H1 (cell line): Measurements from ENCODE around the gene LYAR. TPM values are rescaled to one million over a fixed set of nuclear protein-coding genes. Genes with fewer than 3 reads are reported as not detected.

Experiments used
- CTCF ChIA-PET: fragments of 300-600 bp; sonication (Branson Sonifier 250); formaldehyde crosslinking; loops from one replicate; lab custom pipeline; 2021; ENCODE audit not compliant: partially characterized antibody; lab: Charles Lee
- POLR2A ChIA-PET: fragments of 300-600 bp; sonication (Branson Sonifier 250); formaldehyde crosslinking; loops from one replicate; lab custom pipeline; 2021; ENCODE audit warnings: inconsistent platforms; ENCODE audit not compliant: partially characterized antibody; lab: Charles Lee
- DNase-seq, 2 experiments: peaks; one replicate each; pipeline versions ENCODE4 v3.0.0 to v3.0.0-alpha.2; 2010 to 2022; ENCODE audit warnings: low spot score in 2 of 2, low read depth in 1 of 2, mixed read lengths in 1 of 2
- FAIRE-seq: peaks from 2 replicates; lab custom pipeline; 2011; peaks lifted over from hg19 to GRCh38; lab: Jason Lieb, UNC
- H2AFZ ChIP-seq: 2 replicates; pipeline ENCODE4 v1.8.1; 2012; ENCODE audit warnings: low read length, inconsistent platforms
- H2AK5ac ChIP-seq: 2 replicates; pipeline ENCODE4 v1.6.1; 2013; ENCODE audit warnings: low read depth, low read length
- H2BK120ac ChIP-seq: replicated peaks from 2 replicates; pipeline ENCODE3; 2013; ENCODE audit warnings: low read depth, low read length, inconsistent platforms
- H2BK12ac ChIP-seq: 2 replicates; pipeline ENCODE4 v1.6.1; 2013; ENCODE audit warnings: low read depth, low read length
- H2BK15ac ChIP-seq: 2 replicates; pipeline ENCODE4 v1.6.1; 2013; ENCODE audit warnings: low read length
- H2BK20ac ChIP-seq: 2 replicates; pipeline ENCODE4 v1.6.1; 2013; ENCODE audit warnings: low read length
- H2BK5ac ChIP-seq: 2 replicates; pipeline ENCODE4 v1.6.1; 2013; ENCODE audit warnings: low read depth, low read length
- H3K14ac ChIP-seq: 2 replicates; pipeline ENCODE4 v1.6.1; 2013; ENCODE audit warnings: inconsistent platforms; ENCODE audit not compliant: insufficient read length
- H3K18ac ChIP-seq: 2 replicates; pipeline ENCODE4 v1.6.1; 2013; ENCODE audit warnings: low read length; ENCODE audit errors: extremely low read depth
- H3K23ac ChIP-seq: 2 replicates; pipeline ENCODE4 v1.6.1; 2013; ENCODE audit warnings: inconsistent platforms; ENCODE audit not compliant: insufficient read length
- H3K23me2 ChIP-seq: 2 replicates; pipeline ENCODE4 v1.6.1; 2013; ENCODE audit warnings: low read depth, low read length
- H3K27ac ChIP-seq: 2 replicates; pipeline ENCODE4 v1.6.1; 2011; ENCODE audit warnings: low read depth, low read length, inconsistent platforms
- H3K27me3 ChIP-seq, 4 experiments: replicated peaks in 1 of 4; 1 replicate in 1 of 4; 2 replicates in 3 of 4; pipeline versions ENCODE4 v1.6.1 to v1.8.1; 2011 to 2013; ENCODE audit warnings: low read length in 3 of 4, mild to moderate bottlenecking in 3 of 4, inconsistent platforms in 2 of 4, mixed read lengths in 2 of 4, moderate library complexity in 1 of 4; ENCODE audit not compliant: control insufficient read depth in 3 of 4, insufficient read depth in 3 of 4; ENCODE audit errors: extremely low read depth in 1 of 4
- H3K36me3 ChIP-seq, 4 experiments: 2 replicates each; pipeline versions ENCODE4 v1.6.1 to v1.8.1; 2011 to 2013; ENCODE audit warnings: mild to moderate bottlenecking in 4 of 4, low read length in 3 of 4, moderate library complexity in 2 of 4, control low read depth in 1 of 4, inconsistent platforms in 1 of 4; ENCODE audit not compliant: insufficient read depth in 4 of 4, control insufficient read depth in 2 of 4
- H3K4ac ChIP-seq: replicated peaks from 2 replicates; pipeline ENCODE3; 2013; ENCODE audit warnings: low read length, low read depth, mixed read lengths, inconsistent platforms; ENCODE audit not compliant: insufficient read length
- H3K4me1 ChIP-seq, 4 experiments: replicated peaks in 1 of 4; 1 replicate in 1 of 4; 2 replicates in 3 of 4; pipeline versions ENCODE4 v1.6.1 to v1.8.1; 2011 to 2013; ENCODE audit warnings: low read length in 3 of 4, inconsistent platforms in 2 of 4, mixed read lengths in 1 of 4; ENCODE audit not compliant: insufficient read depth in 4 of 4, control insufficient read depth in 3 of 4
- H3K4me2 ChIP-seq, 2 experiments: 2 replicates each; pipeline versions ENCODE4 v1.6.1 to v1.8.1; 2011 to 2013; ENCODE audit warnings: low read depth in 2 of 2, low read length in 2 of 2, control low read depth in 1 of 2, inconsistent platforms in 1 of 2, mild to moderate bottlenecking in 1 of 2; ENCODE audit not compliant: insufficient read depth in 1 of 2
- H3K4me3 ChIP-seq, 4 experiments: fragments of 200-600, 300-600 bp in 1 of 4; sonication (generic), shearing (Covaris generic), sonication (Bioruptor Twin) in 1 of 4; 2 replicates each; pipeline versions ENCODE4 v1.5.1 to v1.8.1; 2011 to 2016; ENCODE audit warnings: low read length in 4 of 4, low read depth in 3 of 4, control low read depth in 2 of 4, inconsistent platforms in 2 of 4, mild to moderate bottlenecking in 2 of 4, mixed read lengths in 1 of 4, moderate library complexity in 1 of 4; ENCODE audit not compliant: insufficient read depth in 2 of 4; ENCODE audit errors: extremely low read depth in 1 of 4
- H3K56ac ChIP-seq: replicated peaks from 2 replicates; pipeline ENCODE3; 2013; ENCODE audit warnings: low read depth, mild to moderate bottlenecking, mixed read lengths, low read length, inconsistent platforms; ENCODE audit not compliant: insufficient read length
- H3K79me1 ChIP-seq: 2 replicates; pipeline ENCODE4 v1.6.1; 2013; ENCODE audit warnings: low read depth, low read length, control low read depth
- H3K79me2 ChIP-seq, 2 experiments: 2 replicates each; pipeline versions ENCODE4 v1.6.1 to v1.8.1; 2012 to 2013; ENCODE audit warnings: low read length in 2 of 2, mild to moderate bottlenecking in 2 of 2, inconsistent platforms in 1 of 2; ENCODE audit not compliant: insufficient read depth in 2 of 2, control insufficient read depth in 1 of 2
- H3K9ac ChIP-seq, 4 experiments: replicated peaks in 1 of 4; 1 replicate in 1 of 4; 2 replicates in 3 of 4; pipeline versions ENCODE4 v1.6.1 to v1.8.1; 2011 to 2013; ENCODE audit warnings: low read depth in 3 of 4, low read length in 3 of 4, control low read depth in 2 of 4, mild to moderate bottlenecking in 2 of 4, moderate library complexity in 2 of 4, inconsistent platforms in 1 of 4; ENCODE audit errors: extremely low read depth in 1 of 4
- H3K9me3 ChIP-seq, 2 experiments: 2 replicates each; pipeline versions ENCODE4 v1.6.1 to v1.8.1; 2012 to 2013; ENCODE audit warnings: mild to moderate bottlenecking in 2 of 2, moderate library complexity in 2 of 2, control low read depth in 1 of 2, inconsistent platforms in 1 of 2, low read depth in 1 of 2, low read length in 1 of 2, mixed read lengths in 1 of 2; ENCODE audit not compliant: insufficient read depth in 2 of 2
- H4K20me1 ChIP-seq, 2 experiments: replicated peaks in 1 of 2; 2 replicates each; pipeline versions ENCODE3 to v1.8.1; 2011 to 2013; ENCODE audit warnings: inconsistent platforms in 2 of 2, low read length in 2 of 2, mild to moderate bottlenecking in 1 of 2; ENCODE audit not compliant: insufficient read depth in 2 of 2, control insufficient read depth in 1 of 2
- H4K5ac ChIP-seq: 2 replicates; pipeline ENCODE4 v1.6.1; 2013; ENCODE audit warnings: low read length, low read depth, mixed read lengths, inconsistent platforms; ENCODE audit not compliant: insufficient read length
- H4K8ac ChIP-seq: 2 replicates; pipeline ENCODE4 v1.8.0; 2013; ENCODE audit warnings: mild to moderate bottlenecking, moderate library complexity, low read length, inconsistent platforms; ENCODE audit not compliant: insufficient read depth; ENCODE audit errors: extremely low read depth
- H4K91ac ChIP-seq: replicated peaks from 2 replicates; pipeline ENCODE3; 2013; ENCODE audit warnings: low read length, mixed read lengths, inconsistent platforms; ENCODE audit not compliant: insufficient read length
- BACH1 ChIP-seq: IDR thresholded peaks from 2 replicates; pipeline ENCODE4 v1.6.1; 2012; ENCODE audit warnings: low read length, improper control_type of control experiment
- CHD1 ChIP-seq: IDR thresholded peaks from 2 replicates; pipeline ENCODE4 v1.6.1; 2012; ENCODE audit warnings: low read depth, low read length, improper control_type of control experiment
- EGR1 ChIP-seq: IDR thresholded peaks from 2 replicates; pipeline ENCODE4 v1.6.1; 2011; ENCODE audit warnings: low read depth, low read length, borderline replicate concordance
- ZNF274 ChIP-seq: IDR thresholded peaks from 2 replicates; pipeline ENCODE4 v1.7.0; 2012; ENCODE audit warnings: low read length, borderline replicate concordance; ENCODE audit errors: extremely low read depth
- WGBS, 2 experiments: shearing (Covaris generic) in 1 of 2; methylation state at CpG; one replicate each; pipeline versions ENCODE4 v1.1.6 to v1.1.7; 2013 to 2015; ENCODE audit warnings: low lambda C conversion rate in 2 of 2, mixed read lengths in 2 of 2, inconsistent platforms in 1 of 2, low coverage in 1 of 2, missing lambda C conversion rate in 1 of 2; ENCODE audit not compliant: insufficient replicate concordance in 2 of 2, insufficient coverage in 1 of 2, insufficient read length in 1 of 2; ENCODE audit errors: extremely low coverage in 1 of 2, missing lambda C conversion rate in 1 of 2; 5-methylcytosine and 5-hydroxymethylcytosine counted together
- polyA plus RNA-seq, 7 experiments: library from polyadenylated mRNA; depleted of rRNA in 3 of 7; stranded (reverse) in 5 of 7; unstranded in 2 of 7; fragments of >200 nt in 5 of 7; fragments of 200-250 nt in 2 of 7; gene quantifications; 1 replicate in 5 of 7; 2 replicates in 1 of 7; 4 replicates in 1 of 7; pipeline versions ENCODE4 v1.2.1 to v1.2.3, GENCODE V29; 2011 to 2013; ENCODE audit warnings: missing spikeins in 2 of 7, mixed read lengths in 2 of 7
- total RNA-seq: library from RNA; stranded (reverse); fragmentation: NEBNext Ultra II Directional; extraction: Animal tissue kit (Norgen Biotek cat#: 25700); gene quantifications from 2 replicates; pipeline ENCODE4 v1.2.1, GENCODE V29; 2021
- TF ChIP-seq, protein P1 (sequence below): IDR thresholded peaks from 2 replicates; pipeline ENCODE4 v1.6.1; 2012; ENCODE audit warnings: inconsistent platforms
- TF ChIP-seq, protein P2 (sequence below): IDR thresholded peaks from 2 replicates; pipeline ENCODE4 v1.6.1; 2011; ENCODE audit warnings: low read length, improper control_type of control experiment

The LYAR gene
- total and polyA plus RNA-seq, 2 of the 8 experiments (the other 6 are each of a cell fraction or from before 2014, with no cell fraction given): 6.5 to 46.9 TPM

DNA sequence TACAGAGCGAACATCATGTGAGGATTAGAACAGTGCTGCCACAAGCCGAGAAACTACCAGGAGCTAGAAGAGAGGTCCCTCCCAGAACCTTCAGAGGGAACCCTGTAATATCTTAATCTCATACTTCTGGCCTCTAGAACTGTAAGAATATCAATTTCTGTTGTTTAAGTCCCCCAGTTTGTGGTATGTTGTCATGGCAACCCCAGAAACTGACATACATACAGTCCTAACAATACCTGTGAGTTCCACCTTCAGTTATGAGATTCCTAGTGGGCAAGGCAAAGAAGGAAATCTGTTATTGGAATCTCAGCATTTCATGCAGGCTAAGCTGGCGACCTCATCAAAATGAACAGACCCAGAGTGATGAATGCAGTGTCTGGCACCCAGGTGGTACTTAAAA lies 42.6 kb upstream of the LYAR start:
- H3K79me2 ChIP-seq: no peaks in the 10 kb centered on the region
- H3K4me3 ChIP-seq: no peak overlapping the region
- no peak overlapping the region for H3K56ac ChIP-seq
- peaks cover 0 to 7% of the 10 kb centered on the region in 2 experiments; a peak in 2 of 4 replicates for H3K9me3 ChIP-seq
- no peak overlapping the region for H2BK15ac ChIP-seq
- H2BK20ac ChIP-seq: no peak overlapping the region
- ChIA-PET POLR2A (no interaction called here), CTCF (interaction anchor here (0.8 to 1.9 kb wide), 4 partner anchors 15 to 80 kb away, joined by 3 to 8 read pairs (median 3); no protein-coding TSS in a partner anchor)
- 85% methylated on average over 3 of the region's 3 CpGs; no CpG with 5 or more reads in 1 of the 2 experiments for WGBS, 2 experiments
- no peak overlapping the region for H3K4ac ChIP-seq
- H3K27me3 ChIP-seq: no peaks in the 10 kb centered on the region
- no peak overlapping the region for H2BK5ac ChIP-seq
- H2BK120ac ChIP-seq: no peak overlapping the region
- H2AK5ac ChIP-seq: no peak overlapping the region
- H2AFZ ChIP-seq: no peak overlapping the region
- H4K20me1 ChIP-seq: no peaks in the 10 kb centered on the region
- H4K91ac ChIP-seq: no peak overlapping the region
- H3K4me2 ChIP-seq: no peak overlapping the region
- no peak overlapping the region for H3K14ac ChIP-seq
- no peaks in the 10 kb centered on the region for H3K23me2 ChIP-seq
- no peak overlapping the region for H2BK12ac ChIP-seq
- H3K18ac ChIP-seq: no peak overlapping the region
- no peak overlapping the region for H3K9ac ChIP-seq
- H3K27ac ChIP-seq: no peak overlapping the region
- H3K23ac ChIP-seq: no peak overlapping the region
- H3K36me3 ChIP-seq: no peaks in the 10 kb centered on the region
- H4K5ac ChIP-seq: no peak overlapping the region
- no peak for DNase-seq
- H3K79me1 ChIP-seq: no peaks in the 10 kb centered on the region
- no peak for FAIRE-seq
- H3K4me1 ChIP-seq: peaks cover 0 to 3% (median 0%) of the 10 kb centered on the region in 4 experiments; a peak in 2 of 7 replicates
- TF ChIP-seq EGR1 (no peak), ZNF274 (no peak), BACH1 (no peak), CHD1 (no peak)
- TF ChIP-seq, protein P1, sequence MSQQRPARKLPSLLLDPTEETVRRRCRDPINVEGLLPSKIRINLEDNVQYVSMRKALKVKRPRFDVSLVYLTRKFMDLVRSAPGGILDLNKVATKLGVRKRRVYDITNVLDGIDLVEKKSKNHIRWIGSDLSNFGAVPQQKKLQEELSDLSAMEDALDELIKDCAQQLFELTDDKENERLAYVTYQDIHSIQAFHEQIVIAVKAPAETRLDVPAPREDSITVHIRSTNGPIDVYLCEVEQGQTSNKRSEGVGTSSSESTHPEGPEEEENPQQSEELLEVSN: no peak
- TF ChIP-seq, protein P2, sequence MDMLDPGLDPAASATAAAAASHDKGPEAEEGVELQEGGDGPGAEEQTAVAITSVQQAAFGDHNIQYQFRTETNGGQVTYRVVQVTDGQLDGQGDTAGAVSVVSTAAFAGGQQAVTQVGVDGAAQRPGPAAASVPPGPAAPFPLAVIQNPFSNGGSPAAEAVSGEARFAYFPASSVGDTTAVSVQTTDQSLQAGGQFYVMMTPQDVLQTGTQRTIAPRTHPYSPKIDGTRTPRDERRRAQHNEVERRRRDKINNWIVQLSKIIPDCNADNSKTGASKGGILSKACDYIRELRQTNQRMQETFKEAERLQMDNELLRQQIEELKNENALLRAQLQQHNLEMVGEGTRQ: no peak
- H4K8ac ChIP-seq: no peak overlapping the region
